SK-N-SH (cell line): ENCODE measurements around the gene CCSER1. TPM values are rescaled to one million over a fixed set of nuclear protein-coding genes. Genes with fewer than 3 reads are reported as not detected.
"Not testable (repeated sequence)": the region's sequence is repeated elsewhere in the genome, so short reads cannot be mapped to it uniquely, and the experiment has no call there.

Experiments
- CTCF ChIA-PET: fragments of 300-600, 350-600 bp; formaldehyde crosslinking; extraction: SDS; loops from one replicate; lab custom pipeline; 2021; lab: Yijun Ruan, JAX
- POLR2A ChIA-PET: fragments of 350-600 bp; sonication (Branson Sonifier 250); formaldehyde crosslinking; extraction: SDS; loops from one replicate; lab custom pipeline; 2020; ENCODE audit warnings: antibody characterized with exemption, inconsistent platforms; lab: Yijun Ruan, JAX
- DNase-seq: peaks from one replicate; pipeline ENCODE4 v3.0.0; 2012
- H2AFZ ChIP-seq: fragments of 200-600 bp; sonication (generic); 2 replicates; pipeline ENCODE4 v1.8.1; 2016; ENCODE audit warnings: antibody characterized with exemption, mild to moderate bottlenecking, low read depth
- H3F3A ChIP-seq: fragments of 200-600 bp; sonication (generic); replicated peaks from 2 replicates; pipeline ENCODE3; 2016; ENCODE audit warnings: antibody characterized with exemption, mild to moderate bottlenecking; ENCODE audit not compliant: insufficient read depth
- H3K27ac ChIP-seq, 2 experiments: fragments of 200-500 bp in 1 of 2; fragments of 200-600 bp in 1 of 2; sonication (Bioruptor generic) in 1 of 2; sonication (generic), shearing (Covaris generic) in 1 of 2; 2 replicates each; pipeline versions ENCODE4 v1.5.1 to v1.6.1; 2014 to 2016; ENCODE audit warnings: low read depth in 2 of 2, inconsistent platforms in 1 of 2, low read length in 1 of 2, mild to moderate bottlenecking in 1 of 2, mixed read lengths in 1 of 2
- H3K27me3 ChIP-seq: fragments of 200-600 bp; sonication (generic), shearing (Covaris generic); 2 replicates; pipeline ENCODE4 v1.6.1; 2016; ENCODE audit warnings: mixed run types; ENCODE audit not compliant: insufficient read depth
- H3K36me3 ChIP-seq, 2 experiments: fragments of 200-500 bp in 1 of 2; fragments of 200-600 bp in 1 of 2; sonication (Bioruptor generic) in 1 of 2; sonication (generic) in 1 of 2; replicated peaks in 1 of 2; 2 replicates each; pipeline versions ENCODE3 to v1.5.1; 2014 to 2016; ENCODE audit warnings: low read length in 1 of 2, mild to moderate bottlenecking in 1 of 2; ENCODE audit not compliant: insufficient read depth in 2 of 2, control insufficient read depth in 1 of 2
- H3K4me1 ChIP-seq, 2 experiments: fragments of 200-500 bp in 1 of 2; fragments of 200-600 bp in 1 of 2; sonication (Bioruptor generic) in 1 of 2; sonication (generic), shearing (Covaris generic) in 1 of 2; 2 replicates each; pipeline versions ENCODE4 v1.5.1 to v1.6.1; 2014 to 2016; ENCODE audit warnings: low read depth in 1 of 2, low read length in 1 of 2, mixed run types in 1 of 2; ENCODE audit not compliant: insufficient read depth in 2 of 2, control insufficient read depth in 1 of 2
- H3K4me2 ChIP-seq: fragments of 200-600 bp; sonication (generic), shearing (Covaris generic); 2 replicates; pipeline ENCODE4 v1.6.1; 2017; ENCODE audit warnings: mixed run types
- H3K4me3 ChIP-seq, 2 experiments: fragments of 200-500 bp in 1 of 2; fragments of 200-600 bp in 1 of 2; sonication (Bioruptor generic) in 1 of 2; sonication (generic), shearing (Covaris generic) in 1 of 2; 2 replicates each; pipeline versions ENCODE4 v1.5.1 to v1.8.1; 2014 to 2016; ENCODE audit warnings: low read depth in 2 of 2, inconsistent platforms in 1 of 2, low read length in 1 of 2, mild to moderate bottlenecking in 1 of 2, mixed read lengths in 1 of 2, moderate library complexity in 1 of 2
- H3K79me2 ChIP-seq: fragments of 200-600 bp; sonication (generic); 2 replicates; pipeline ENCODE4 v1.8.1; 2017; ENCODE audit warnings: mild to moderate bottlenecking; ENCODE audit not compliant: insufficient read depth
- H3K9ac ChIP-seq: fragments of 200-600 bp; sonication (generic); 2 replicates; pipeline ENCODE4 v1.6.1; 2017; ENCODE audit warnings: mixed run types
- H3K9me2 ChIP-seq: fragments of 200-600 bp; sonication (generic); 2 replicates; pipeline ENCODE4 v1.6.1; 2017; ENCODE audit warnings: mixed run types
- H3K9me3 ChIP-seq: fragments of 200-600 bp; sonication (generic); 2 replicates; pipeline ENCODE4 v1.6.1; 2017; ENCODE audit warnings: mixed run types, mild to moderate bottlenecking, moderate library complexity
- H4K20me1 ChIP-seq: fragments of 200-600 bp; sonication (generic); 2 replicates; pipeline ENCODE4 v1.6.1; 2017; ENCODE audit warnings: mild to moderate bottlenecking, mixed run types; ENCODE audit not compliant: insufficient read depth
- CHD2 ChIP-seq: fragments of 150-350 bp; IDR thresholded peaks from 2 replicates; pipeline ENCODE4 v1.6.1; 2018; ENCODE audit warnings: low read length; ENCODE audit not compliant: partially characterized antibody
- EP300 ChIP-seq, 2 experiments: IDR thresholded peaks; 2 replicates each; pipeline versions ENCODE4 v1.4.0 to v1.6.1; 2012; ENCODE audit warnings: borderline replicate concordance in 1 of 2, low read depth in 1 of 2, low read length in 1 of 2
- FOXJ3 ChIP-seq: sonication (generic); formaldehyde crosslinking; IDR thresholded peaks from 2 replicates; pipeline ENCODE4 v1.5.1; 2020; ENCODE audit warnings: mild to moderate bottlenecking, missing genetic modification reagents
- GABPA ChIP-seq: IDR thresholded peaks from 2 replicates; pipeline ENCODE4 v1.4.0; 2012; ENCODE audit warnings: low read depth, mild to moderate bottlenecking
- MXI1 ChIP-seq: IDR thresholded peaks from 2 replicates; pipeline ENCODE4 v1.6.1; 2012; ENCODE audit warnings: mild to moderate bottlenecking, low read depth, low read length, improper control_type of control experiment
- NFIC ChIP-seq: IDR thresholded peaks from 2 replicates; pipeline ENCODE4 v1.4.0; 2012; ENCODE audit warnings: borderline replicate concordance
- NRF1 ChIP-seq: IDR thresholded peaks from 2 replicates; pipeline ENCODE4 v1.6.1; 2012; ENCODE audit warnings: low read depth, mild to moderate bottlenecking, low read length
- RAD21 ChIP-seq: IDR thresholded peaks from 2 replicates; pipeline ENCODE4 v1.6.1; 2012; ENCODE audit warnings: mild to moderate bottlenecking, low read length
- RFX5 ChIP-seq: IDR thresholded peaks from 2 replicates; pipeline ENCODE4 v1.6.1; 2012; ENCODE audit warnings: mild to moderate bottlenecking, improper control_type of control experiment, low read length
- SIN3A ChIP-seq: IDR thresholded peaks from 2 replicates; pipeline ENCODE4 v1.6.1; 2012; ENCODE audit warnings: low read depth, mild to moderate bottlenecking, low read length, moderate library complexity, borderline replicate concordance
- TCF12 ChIP-seq: IDR thresholded peaks from 2 replicates; pipeline ENCODE4 v1.4.0; 2012
- TEAD4 ChIP-seq: IDR thresholded peaks from 2 replicates; pipeline ENCODE4 v1.4.0; 2012; ENCODE audit warnings: mild to moderate bottlenecking, borderline replicate concordance; ENCODE audit not compliant: insufficient read depth
- USF1 ChIP-seq: IDR thresholded peaks from 2 replicates; pipeline ENCODE4 v1.4.0; 2012; ENCODE audit warnings: low read depth, borderline replicate concordance
- WGBS: methylation state at CpG from one replicate; pipeline ENCODE4 v1.1.6; 2017; ENCODE audit warnings: low lambda C conversion rate; 5-methylcytosine and 5-hydroxymethylcytosine counted together
- polyA plus RNA-seq, 3 experiments: library from polyadenylated mRNA; depleted of rRNA; stranded (reverse); fragments of >200 nt; gene quantifications; 2 replicates each; pipeline ENCODE4 v1.2.3, GENCODE V29; 2012
- TF ChIP-seq, protein P1 (sequence below): IDR thresholded peaks from 2 replicates; pipeline ENCODE4 v1.4.0; 2012; ENCODE audit warnings: low read depth
- TF ChIP-seq, protein P2 (sequence below): IDR thresholded peaks from 2 replicates; pipeline ENCODE4 v1.6.1; 2012; ENCODE audit warnings: mild to moderate bottlenecking, low read depth, low read length, moderate library complexity
- TF ChIP-seq, protein P3 (sequence below): fragments of 150-350 bp; IDR thresholded peaks from 2 replicates; pipeline ENCODE4 v1.6.1; 2017; ENCODE audit warnings: antibody characterized with exemption, low read length, low read depth, borderline replicate concordance

The CCSER1 gene
- polyA plus RNA-seq, 1 of the 3 experiments (the other 2 are of a cell fraction), result 0.05 TPM

DNA sequence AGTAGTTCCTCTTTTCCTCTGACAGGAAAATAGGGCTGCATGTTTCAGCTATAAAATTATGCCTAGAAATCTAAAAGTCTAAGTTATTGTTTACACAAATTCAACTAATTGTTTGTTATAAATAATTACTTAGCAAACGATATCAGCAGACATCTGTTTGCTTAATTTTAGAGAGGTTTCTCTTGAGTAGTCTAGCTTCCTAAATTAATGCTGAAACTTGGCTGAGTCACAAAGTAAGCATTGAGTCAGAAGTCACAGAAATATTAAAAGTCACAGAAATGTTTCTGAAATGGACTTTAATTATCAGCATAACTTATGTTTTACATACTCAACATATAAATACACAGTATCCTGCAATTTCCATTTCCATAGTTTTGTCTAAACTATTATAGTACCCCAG is 1044.0 kb downstream of the CCSER1 start:
- Histone ChIP-seq H3K9me3 (no peaks in the 10 kb centered on the region; the same call in 1 of the 2 replicates), H4K20me1 (no peaks in the 10 kb centered on the region)
- POLR2A ChIA-PET, result no interaction called here
- DNase-seq, result no peak
- no peak for TF ChIP-seq NRF1
- no peak for TF ChIP-seq TCF12
- no peak for TF ChIP-seq CHD2
- TF ChIP-seq EP300 (IDR thresholded peaks at IDR 0.05; ENCODE audit: borderline replicate concordance in 1 of 2, low read depth in 1 of 2, low read length in 1 of 2), result no peak
- TF ChIP-seq, protein P1, sequence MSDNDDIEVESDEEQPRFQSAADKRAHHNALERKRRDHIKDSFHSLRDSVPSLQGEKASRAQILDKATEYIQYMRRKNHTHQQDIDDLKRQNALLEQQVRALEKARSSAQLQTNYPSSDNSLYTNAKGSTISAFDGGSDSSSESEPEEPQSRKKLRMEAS, result no peak
- TF ChIP-seq RAD21, result no peak
- TF ChIP-seq NFIC, result no peak
- TF ChIP-seq USF1, result no peak
- TF ChIP-seq, protein P2, sequence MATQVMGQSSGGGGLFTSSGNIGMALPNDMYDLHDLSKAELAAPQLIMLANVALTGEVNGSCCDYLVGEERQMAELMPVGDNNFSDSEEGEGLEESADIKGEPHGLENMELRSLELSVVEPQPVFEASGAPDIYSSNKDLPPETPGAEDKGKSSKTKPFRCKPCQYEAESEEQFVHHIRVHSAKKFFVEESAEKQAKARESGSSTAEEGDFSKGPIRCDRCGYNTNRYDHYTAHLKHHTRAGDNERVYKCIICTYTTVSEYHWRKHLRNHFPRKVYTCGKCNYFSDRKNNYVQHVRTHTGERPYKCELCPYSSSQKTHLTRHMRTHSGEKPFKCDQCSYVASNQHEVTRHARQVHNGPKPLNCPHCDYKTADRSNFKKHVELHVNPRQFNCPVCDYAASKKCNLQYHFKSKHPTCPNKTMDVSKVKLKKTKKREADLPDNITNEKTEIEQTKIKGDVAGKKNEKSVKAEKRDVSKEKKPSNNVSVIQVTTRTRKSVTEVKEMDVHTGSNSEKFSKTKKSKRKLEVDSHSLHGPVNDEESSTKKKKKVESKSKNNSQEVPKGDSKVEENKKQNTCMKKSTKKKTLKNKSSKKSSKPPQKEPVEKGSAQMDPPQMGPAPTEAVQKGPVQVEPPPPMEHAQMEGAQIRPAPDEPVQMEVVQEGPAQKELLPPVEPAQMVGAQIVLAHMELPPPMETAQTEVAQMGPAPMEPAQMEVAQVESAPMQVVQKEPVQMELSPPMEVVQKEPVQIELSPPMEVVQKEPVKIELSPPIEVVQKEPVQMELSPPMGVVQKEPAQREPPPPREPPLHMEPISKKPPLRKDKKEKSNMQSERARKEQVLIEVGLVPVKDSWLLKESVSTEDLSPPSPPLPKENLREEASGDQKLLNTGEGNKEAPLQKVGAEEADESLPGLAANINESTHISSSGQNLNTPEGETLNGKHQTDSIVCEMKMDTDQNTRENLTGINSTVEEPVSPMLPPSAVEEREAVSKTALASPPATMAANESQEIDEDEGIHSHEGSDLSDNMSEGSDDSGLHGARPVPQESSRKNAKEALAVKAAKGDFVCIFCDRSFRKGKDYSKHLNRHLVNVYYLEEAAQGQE, result no peak
- no peak for TF ChIP-seq MXI1
- TF ChIP-seq, protein P3, sequence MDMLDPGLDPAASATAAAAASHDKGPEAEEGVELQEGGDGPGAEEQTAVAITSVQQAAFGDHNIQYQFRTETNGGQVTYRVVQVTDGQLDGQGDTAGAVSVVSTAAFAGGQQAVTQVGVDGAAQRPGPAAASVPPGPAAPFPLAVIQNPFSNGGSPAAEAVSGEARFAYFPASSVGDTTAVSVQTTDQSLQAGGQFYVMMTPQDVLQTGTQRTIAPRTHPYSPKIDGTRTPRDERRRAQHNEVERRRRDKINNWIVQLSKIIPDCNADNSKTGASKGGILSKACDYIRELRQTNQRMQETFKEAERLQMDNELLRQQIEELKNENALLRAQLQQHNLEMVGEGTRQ, result no peak
- no peak for TF ChIP-seq TEAD4
- no peak for TF ChIP-seq SIN3A
- TF ChIP-seq RFX5, result no peak
- TF ChIP-seq FOXJ3 (CRISPR knock-in tag), result no peak
- no peak for TF ChIP-seq GABPA
- TF ChIP-seq, all 33 proteins: peak for 0
- no peaks in the 10 kb centered on the region for H3F3A ChIP-seq
- no peaks in the 10 kb centered on the region; the same call in 1 of the 2 replicates for H3K9me2 ChIP-seq
- H2AFZ ChIP-seq, result no peak overlapping the region
- no peak overlapping the region for H3K4me2 ChIP-seq
- H3K4me3 ChIP-seq, result no peak overlapping the region
- H3K4me1 ChIP-seq, result no peaks in the 10 kb centered on the region; a peak in 1 of 4 replicates
- no peaks in the 10 kb centered on the region for H3K79me2 ChIP-seq
- 14% methylated on average over 1 of the region's 1 CpG for WGBS
- H3K27me3 ChIP-seq, result no peaks in the 10 kb centered on the region
- no peak overlapping the region for H3K9ac ChIP-seq
- CTCF ChIA-PET, result interaction anchor here (1.3 kb wide), 1 partner anchor 22 kb away, joined by 3 read pairs; no protein-coding TSS in a partner anchor
- H3K27ac ChIP-seq, result no peak overlapping the region
- H3K36me3 ChIP-seq, result no peaks in the 10 kb centered on the region

DNA sequence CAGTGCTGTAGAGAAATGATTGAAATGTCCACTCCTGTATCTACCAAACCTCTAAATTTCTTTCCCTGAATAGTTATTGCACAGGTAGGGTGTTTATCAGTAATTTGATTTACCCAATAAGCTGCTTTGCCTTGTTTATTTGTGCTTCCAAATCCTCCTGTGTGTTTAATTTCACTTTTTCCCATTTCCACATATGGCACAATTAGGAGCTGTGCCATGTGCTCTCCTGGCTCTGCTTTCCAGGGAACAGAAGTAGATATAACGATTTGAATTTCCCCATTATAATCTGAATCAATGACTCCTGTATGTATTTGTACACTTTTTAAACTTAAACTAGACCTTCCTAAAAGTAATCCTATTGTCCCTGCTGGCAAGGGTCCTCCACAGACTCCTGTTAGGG is 1057.9 kb downstream of the CCSER1 start:
- H3K9me3 ChIP-seq, H3K27me3 ChIP-seq, H3K79me2 ChIP-seq, H3K27ac ChIP-seq, H2AFZ ChIP-seq, H3F3A ChIP-seq, H3K9ac ChIP-seq, POLR2A ChIA-PET, H3K4me3 ChIP-seq, H3K4me2 ChIP-seq, H3K36me3 ChIP-seq, H4K20me1 ChIP-seq, DNase-seq, H3K4me1 ChIP-seq, H3K9me2 ChIP-seq: not testable (repeated sequence)
- 32% methylated on average over 1 of the region's 1 CpG for WGBS
- CTCF ChIA-PET, result interaction anchor here (0.8 kb wide), 1 partner anchor 12 kb away, joined by 3 read pairs; no protein-coding TSS in a partner anchor
